Measurements from ENCODE around the gene CENPT. TPM values are rescaled to one million over a fixed set of nuclear protein-coding genes. Genes with fewer than 3 reads are reported as not detected.

CENPT gene
- total and polyA plus RNA-seq, 2 of the 8 experiments (the other 6 are each of a cell fraction or from before 2014, with no cell fraction given), result 42.4 to 53.4 TPM

DNA sequence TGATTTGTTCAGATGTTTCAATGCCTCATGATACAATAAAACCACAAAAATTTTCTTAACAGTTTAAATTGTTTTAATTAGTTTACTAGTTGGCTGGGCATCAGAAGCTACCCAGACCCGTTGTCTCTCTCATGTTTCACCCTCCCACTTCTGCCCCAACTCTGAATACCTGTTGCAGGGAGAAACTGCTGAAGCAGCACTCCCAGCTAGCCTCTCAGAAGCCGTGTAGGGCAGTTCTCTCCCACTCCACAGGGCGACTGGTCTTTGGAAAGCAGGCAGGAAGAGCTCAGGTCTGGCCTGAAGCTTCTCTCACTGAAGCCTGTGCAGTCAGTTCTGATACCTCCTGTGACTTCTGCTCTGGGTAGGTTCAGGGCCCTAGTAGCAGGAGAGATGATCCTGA lies 23.8 kb upstream of the CENPT start:
- Histone ChIP-seq H4K5ac (ENCODE audit: insufficient read length, low read depth, low read length) (no peak overlapping the region), H2BK15ac (ENCODE audit: low read length) (no peak overlapping the region), H4K8ac (ENCODE audit: extremely low read depth, insufficient read depth, low read length) (no peak overlapping the region), H2BK12ac (ENCODE audit: low read depth, low read length) (no peak overlapping the region), H2BK5ac (ENCODE audit: low read depth, low read length) (no peak overlapping the region), H3K18ac (ENCODE audit: extremely low read depth, low read length) (no peak overlapping the region), H4K20me1 (replicated peaks in 1 of 2; ENCODE audit: control insufficient read depth in 1 of 2, insufficient read depth in 2 of 2, low read length in 2 of 2) (peaks cover 8 to 9% of the 10 kb centered on the region in 2 experiments), H3K56ac (replicated peaks; ENCODE audit: insufficient read length, low read depth, low read length) (no peak overlapping the region), H3K4me3 (ENCODE audit: extremely low read depth in 1 of 4, insufficient read depth in 2 of 4, low read depth in 3 of 4, low read length in 4 of 4) (no peak overlapping the region), H3K4me2 (ENCODE audit: insufficient read depth in 1 of 2, low read depth in 2 of 2, low read length in 2 of 2) (no peak overlapping the region), H3K27me3 (replicated peaks in 1 of 4; ENCODE audit: control insufficient read depth in 3 of 4, extremely low read depth in 1 of 4, insufficient read depth in 3 of 4, low read length in 3 of 4) (no peaks in the 10 kb centered on the region), H3K4ac (replicated peaks; ENCODE audit: insufficient read length, low read depth, low read length) (no peak overlapping the region), H3K23ac (ENCODE audit: insufficient read length) (no peak overlapping the region), H3K23me2 (ENCODE audit: low read depth, low read length) (peaks cover 2% of the 10 kb centered on the region; the same call in 1 of the 2 replicates), H3K14ac (ENCODE audit: insufficient read length) (no peak overlapping the region), H3K4me1 (replicated peaks in 1 of 4; ENCODE audit: control insufficient read depth in 3 of 4, insufficient read depth in 4 of 4, low read length in 3 of 4) (peaks cover 0 to 7% (median 3%) of the 10 kb centered on the region in 4 experiments; a peak in 3 of 7 replicates), H4K91ac (replicated peaks; ENCODE audit: insufficient read length, low read length) (no peak overlapping the region), H2AK5ac (ENCODE audit: low read depth, low read length) (no peak overlapping the region), H3K27ac (ENCODE audit: low read depth, low read length) (0 out of 2 replicates have a peak overlapping the region, but pooled peaks have one; percentile 14), H3K9me3 (ENCODE audit: insufficient read depth in 2 of 2, low read depth in 1 of 2, low read length in 1 of 2) (no peaks in the 10 kb centered on the region), H3K79me2 (ENCODE audit: control insufficient read depth in 1 of 2, insufficient read depth in 2 of 2, low read length in 2 of 2) (peaks cover 3 to 29% of the 10 kb centered on the region in 2 experiments; a peak in 3 of 4 replicates), H2BK120ac (replicated peaks; ENCODE audit: low read depth, low read length) (no peak overlapping the region), H2AFZ (ENCODE audit: low read length) (no peak overlapping the region), H3K79me1 (ENCODE audit: low read depth, low read length) (peaks cover 11% of the 10 kb centered on the region), H3K36me3 (ENCODE audit: control insufficient read depth in 2 of 4, insufficient read depth in 4 of 4, low read length in 3 of 4) (peaks cover 12 to 47% (median 28%) of the 10 kb centered on the region in 4 experiments), H3K9ac (replicated peaks in 1 of 4; ENCODE audit: extremely low read depth in 1 of 4, low read depth in 3 of 4, low read length in 3 of 4) (no peak overlapping the region), H2BK20ac (ENCODE audit: low read length) (no peak overlapping the region)
- no peak for TF ChIP-seq NRF1 (IDR thresholded peaks at IDR 0.05; ENCODE audit: low read depth, low read length)
- TF ChIP-seq TBP (IDR thresholded peaks at IDR 0.05; ENCODE audit: low read depth, low read length), result no peak
- no peak for TF ChIP-seq RAD21 (IDR thresholded peaks at IDR 0.05 in 1 of 2, conservative IDR thresholded peaks at IDR 0.05 in 1 of 2; ENCODE audit: low read depth in 2 of 2, low read length in 2 of 2)
- TF ChIP-seq TAF1 (IDR thresholded peaks at IDR 0.05; ENCODE audit: low read depth, low read length), result no peak
- no peak for TF ChIP-seq EZH2 (IDR thresholded peaks at IDR 0.05; ENCODE audit: low read depth, low read length, severe bottlenecking)
- DNase-seq (ENCODE audit: low read depth in 1 of 2, low spot score in 2 of 2) (no peak), FAIRE-seq (no peak)
- ChIA-PET POLR2A (ENCODE audit: partially characterized antibody) (interaction anchor here (0.8 to 1.7 kb wide), 10 partner anchors 9 to 365 kb away, joined by 3 to 11 read pairs (median 5); partner anchors contain the start of genes CENPT, ESRP2, GFOD2 and NRN1L), CTCF (ENCODE audit: partially characterized antibody) (interaction anchor here (0.6 to 1.5 kb wide), 9 partner anchors 9 to 170 kb away, joined by 3 to 10 read pairs (median 4); partner anchors contain the start of gene NRN1L)
- WGBS, 2 experiments (ENCODE audit: extremely low coverage in 1 of 2, insufficient coverage in 1 of 2, insufficient read length in 1 of 2, insufficient replicate concordance in 2 of 2, low coverage in 1 of 2, low lambda C conversion rate in 2 of 2, missing lambda C conversion rate in 1 of 2), result 78% methylated on average over 3 of the region's 3 CpGs; no CpG with 5 or more reads in 1 of the 2 experiments
